NB4 (cell line): Measurements from ENCODE around the gene CEP83.

Experiments used
- CTCF ChIP-seq: IDR thresholded peaks from one replicate; pipeline ENCODE4 v1.5.1; 2012; ENCODE audit warnings: low read depth, low read length
- MAX ChIP-seq: IDR thresholded peaks from 2 replicates; pipeline ENCODE4 v1.6.1; 2011; ENCODE audit warnings: low read depth, low read length
- MYC ChIP-seq: IDR thresholded peaks from 2 replicates; pipeline ENCODE4 v1.6.1; 2011; ENCODE audit warnings: low read depth, low read length
- POLR2A ChIP-seq: IDR thresholded peaks from 2 replicates; pipeline ENCODE4 v1.6.1; 2011; ENCODE audit warnings: mild to moderate bottlenecking; ENCODE audit not compliant: insufficient read length; ENCODE audit errors: extremely low read depth

- TF ChIP-seq CTCF (no peak), POLR2A (no peak), MYC (no peak), MAX (no peak)
Measured at GRCh38 chr12:94377599-94377998, 82.1 kb downstream of the CEP83 start.
